Cardiac muscle cell (in vitro differentiated cells and primary cell): ENCODE results near the gene TOP2B. TPM values are rescaled to one million over a fixed set of nuclear protein-coding genes. Genes with fewer than 3 reads are reported as not detected.

Source experiments
- DNase-seq, 2 donors: peaks; one replicate each; pipeline versions ENCODE4 v3.0.0 to v3.0.0-alpha.2; 2010 to 2017; ENCODE audit warnings: low read depth in 1 of 2, low spot score in 1 of 2
- H3K27ac ChIP-seq: fragments of 200-600 bp; sonication (generic); 2 replicates; pipeline ENCODE4 v1.5.1; 2016
- H3K27me3 ChIP-seq: fragments of 200-600 bp; sonication (generic); 2 replicates; pipeline ENCODE4 v1.6.0; 2016; ENCODE audit warnings: control low read depth
- H3K36me3 ChIP-seq: fragments of 200-600 bp; sonication (generic); 2 replicates; pipeline ENCODE4 v1.5.1; 2016; ENCODE audit warnings: control low read depth
- H3K4me1 ChIP-seq: fragments of 200-600 bp; sonication (generic); 2 replicates; pipeline ENCODE4 v1.8.1; 2017; ENCODE audit warnings: low read depth, mild to moderate bottlenecking, mixed run types
- H3K4me3 ChIP-seq: fragments of 200-600 bp; sonication (generic); 2 replicates; pipeline ENCODE4 v1.5.1; 2016; ENCODE audit warnings: mild to moderate bottlenecking
- H3K9me3 ChIP-seq: fragments of 200-600 bp; sonication (generic); 2 replicates; pipeline ENCODE4 v1.5.1; 2017; ENCODE audit warnings: low read depth, mild to moderate bottlenecking, control low read depth
- CTCF ChIP-seq: IDR thresholded peaks from 2 replicates; pipeline ENCODE4 v1.5.1; 2012; ENCODE audit warnings: low read depth, mild to moderate bottlenecking, low read length
- polyA plus RNA-seq: library from polyadenylated mRNA; unstranded; fragments of >200 nt; fragmentation: Nextera tagmentation; extraction: Ambion mirVana; gene quantifications from 2 replicates; pipeline ENCODE4 v1.2.1, GENCODE V29; 2016
- total RNA-seq: library from RNA; depleted of rRNA; stranded (reverse); fragments of >200 nt; gene quantifications from 2 replicates; pipeline ENCODE4 v1.2.3, GENCODE V29; 2016

Gene TOP2B
- total and polyA plus RNA-seq, 2 experiments from 2014 or later, result 108 to 119 TPM

DNA sequence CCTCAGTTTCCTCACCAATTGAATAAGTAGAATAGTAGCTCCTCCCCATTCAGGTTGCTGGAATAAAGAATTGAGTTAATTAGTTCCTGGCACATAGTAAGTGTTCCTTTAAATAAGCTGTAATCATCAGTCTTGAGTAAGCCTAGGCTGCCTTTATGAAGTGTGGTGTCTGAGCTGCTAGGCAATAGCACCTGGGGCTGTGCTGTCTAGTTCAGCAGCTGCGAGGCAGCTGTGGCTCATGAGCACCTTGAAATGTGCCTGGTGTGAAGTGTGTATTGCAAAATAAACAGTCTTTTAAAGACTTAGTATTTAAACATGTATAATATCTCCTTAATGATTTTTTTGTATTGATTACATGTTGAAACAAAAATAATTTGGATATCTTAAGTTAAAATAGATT lies 77.6 kb downstream of the TOP2B start:
- Histone ChIP-seq H3K27me3 (no peaks in the 10 kb centered on the region), H3K36me3 (no peaks in the 10 kb centered on the region), H3K4me3 (no peak overlapping the region), H3K27ac (no peak overlapping the region), H3K9me3 (no peaks in the 10 kb centered on the region), H3K4me1 (peaks cover 27% of the 10 kb centered on the region)
- no peak for DNase-seq
- no peak for TF ChIP-seq CTCF

GRCh38 chr3:25586553-25586952 lies 78.2 kb downstream of the TOP2B start:
- no peak for DNase-seq
- no peak for TF ChIP-seq CTCF

DNA sequence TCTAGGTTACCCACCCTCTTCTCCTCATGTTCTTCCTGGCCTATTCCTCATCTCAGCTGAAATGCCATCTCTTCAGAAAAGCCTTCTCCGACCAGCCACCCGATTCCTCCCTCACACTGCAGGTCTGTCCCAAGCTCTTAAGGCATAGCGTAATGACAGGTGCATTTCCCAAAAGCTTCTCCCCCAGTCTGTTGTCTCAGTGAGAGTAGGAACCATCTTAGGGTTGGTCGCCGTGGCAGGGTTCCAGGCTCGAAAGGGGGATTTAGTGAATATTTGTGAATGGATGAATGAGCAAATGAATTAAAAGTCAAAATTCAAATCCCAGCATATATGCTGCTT lies 78.6 kb downstream of the TOP2B start:
- TF ChIP-seq CTCF, result no peak

More at GRCh38 chr3:25586553-25586952, 78.2 kb downstream of the TOP2B start:
- Histone ChIP-seq H3K27ac (no peak overlapping the region), H3K27me3 (no peaks in the 10 kb centered on the region), H3K9me3 (no peaks in the 10 kb centered on the region), H3K4me1 (peaks cover 26% of the 10 kb centered on the region), H3K36me3 (no peaks in the 10 kb centered on the region), H3K4me3 (no peak overlapping the region)

DNA sequence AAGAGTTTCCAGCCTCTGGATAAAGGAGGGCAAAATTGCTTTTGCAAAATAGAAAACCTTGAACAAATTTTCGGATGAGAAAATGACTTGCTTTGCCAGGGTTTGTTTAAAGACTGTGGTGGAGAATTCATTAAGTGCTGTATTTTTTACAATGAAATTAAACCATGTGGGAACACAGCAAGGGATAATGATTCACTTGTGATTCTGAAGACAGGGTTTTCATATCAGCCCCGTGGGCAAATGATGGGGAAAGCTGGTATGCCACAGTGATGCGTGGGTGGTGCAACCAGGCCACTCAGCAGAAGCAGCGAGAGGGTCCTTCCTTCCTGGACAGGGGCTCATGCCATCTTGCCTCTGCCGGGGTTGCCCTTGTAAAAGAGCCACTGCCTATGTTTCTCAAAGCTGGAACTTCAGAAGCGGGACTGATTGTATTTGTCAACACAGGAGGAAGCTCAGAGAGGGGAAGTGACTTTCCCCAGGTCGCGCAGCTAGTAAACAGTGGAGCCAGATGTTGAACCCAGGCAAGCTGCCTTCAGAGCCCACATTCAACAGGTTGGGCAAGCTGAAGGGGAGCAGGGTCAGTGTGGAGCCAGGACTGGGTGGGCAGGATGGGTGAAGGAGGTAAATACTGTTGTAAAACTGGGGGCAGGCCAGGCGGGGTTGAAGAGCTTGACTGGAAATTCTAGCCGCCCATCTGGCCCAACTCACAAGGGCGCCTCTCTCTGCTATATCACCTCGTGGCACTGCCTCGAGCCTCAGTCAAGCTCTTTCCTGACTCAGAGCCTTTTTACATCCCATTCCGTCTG lies 79.1 kb downstream of the TOP2B start:
- Histone ChIP-seq H3K4me1 (peaks cover 25% of the 10 kb centered on the region), H3K27ac (peak overlapping the region; percentile 16), H3K4me3 (no peak overlapping the region), H3K9me3 (no peaks in the 10 kb centered on the region), H3K36me3 (peaks cover 4% of the 10 kb centered on the region), H3K27me3 (no peaks in the 10 kb centered on the region)
- no peak for TF ChIP-seq CTCF
- no peak for DNase-seq

More for the DNA sequence above, 78.6 kb downstream of the TOP2B start:
- no peak for DNase-seq
- Histone ChIP-seq H3K36me3 (peaks cover 3% of the 10 kb centered on the region), H3K4me3 (no peak overlapping the region), H3K27me3 (no peaks in the 10 kb centered on the region), H3K9me3 (no peaks in the 10 kb centered on the region), H3K27ac (no peak overlapping the region), H3K4me1 (peaks cover 26% of the 10 kb centered on the region)

- H3K4me3 ChIP-seq, result no peak overlapping the region
- H3K27ac ChIP-seq, result peak overlapping the region; percentile 81
- H3K27me3 ChIP-seq, result no peaks in the 10 kb centered on the region
- no peak for TF ChIP-seq CTCF
- DNase-seq, result no peak
- no peaks in the 10 kb centered on the region for H3K9me3 ChIP-seq
- peaks cover 12% of the 10 kb centered on the region for H3K4me1 ChIP-seq
- peaks cover 4% of the 10 kb centered on the region for H3K36me3 ChIP-seq
These were observed 80.5 kb downstream of the TOP2B start for GRCh38 chr3:25584011-25584789.
